IMR-90 (cell line): ENCODE results near the gene CCDC136. TPM values are rescaled to one million over a fixed set of nuclear protein-coding genes. Genes with fewer than 3 reads are reported as not detected.

ENCODE experiments used
- ATAC-seq: fragments of 200-7000 bp; cut with Tn5 transposase; 2 replicates; pipeline ENCODE4 v1.9.1; 2020; ENCODE audit warnings: low read depth, mild to moderate bottlenecking, moderate library complexity
- BruUV-seq: library from RNA; stranded (reverse); fragments of 400-500 nt; replicated peaks from 2 replicates; lab custom pipeline; 2021; lab: Mats Ljungman, UMichigan
- CTCF ChIA-PET: fragments of 300-600 bp; formaldehyde crosslinking; extraction: SDS; loops from one replicate; lab custom pipeline; 2021; ENCODE audit warnings: antibody characterized with exemption; lab: Yijun Ruan, JAX
- POLR2A ChIA-PET: fragments of 300-600 bp; sonication (Branson Sonifier 250); formaldehyde crosslinking; loops from one replicate; lab custom pipeline; 2022; ENCODE audit warnings: antibody characterized with exemption; ENCODE audit not compliant: unreplicated experiment; lab: Charles Lee
- DNase-seq: peaks from one replicate; pipeline ENCODE4 v3.0.0; 2013
- H2AFZ ChIP-seq: replicated peaks from 2 replicates; pipeline ENCODE3; 2013; ENCODE audit warnings: low read length, mild to moderate bottlenecking; ENCODE audit not compliant: poor library complexity
- H2AK5ac ChIP-seq: 2 replicates; pipeline ENCODE4 v1.6.1; 2013; ENCODE audit warnings: low read depth, low read length, inconsistent platforms
- H2AK9ac ChIP-seq: replicated peaks from 2 replicates; pipeline ENCODE3; 2013; ENCODE audit warnings: mild to moderate bottlenecking, low read depth, low read length, moderate library complexity; ENCODE audit not compliant: poor library complexity
- H2BK120ac ChIP-seq: 2 replicates; pipeline ENCODE4 v1.6.1; 2013; ENCODE audit warnings: low read depth, low read length, inconsistent platforms
- H2BK15ac ChIP-seq: 3 replicates; pipeline ENCODE4 v1.6.1; 2013; ENCODE audit warnings: low read depth, low read length, inconsistent platforms
- H2BK20ac ChIP-seq: 2 replicates; pipeline ENCODE4 v1.6.1; 2013; ENCODE audit warnings: low read depth, mild to moderate bottlenecking, inconsistent platforms, low read length, moderate library complexity
- H2BK5ac ChIP-seq: 2 replicates; pipeline ENCODE4 v1.6.1; 2013; ENCODE audit warnings: mild to moderate bottlenecking, low read depth, low read length, inconsistent platforms; ENCODE audit not compliant: poor library complexity, severe bottlenecking
- H3K14ac ChIP-seq: replicated peaks from 2 replicates; pipeline ENCODE4 v1.6.1; 2013; ENCODE audit warnings: low read depth, low read length, inconsistent platforms
- H3K18ac ChIP-seq: 2 replicates; pipeline ENCODE4 v1.6.1; 2013; ENCODE audit warnings: low read depth, low read length, control low read depth
- H3K23ac ChIP-seq: 2 replicates; pipeline ENCODE4 v1.6.1; 2013; ENCODE audit warnings: low read depth, low read length, inconsistent platforms
- H3K27ac ChIP-seq: 2 replicates; pipeline ENCODE4 v1.5.1; 2013; ENCODE audit warnings: mild to moderate bottlenecking, control low read depth, low read length; ENCODE audit not compliant: insufficient read depth
- H3K27me3 ChIP-seq: 2 replicates; pipeline ENCODE4 v1.6.1; 2013; ENCODE audit warnings: low read length; ENCODE audit not compliant: control insufficient read depth, insufficient read depth
- H3K36me3 ChIP-seq: 2 replicates; pipeline ENCODE4 v1.6.1; 2013; ENCODE audit warnings: low read length, mixed read lengths; ENCODE audit not compliant: control insufficient read depth, insufficient read depth
- H3K4ac ChIP-seq: 2 replicates; pipeline ENCODE4 v1.6.1; 2013; ENCODE audit warnings: low read depth, low read length, inconsistent platforms
- H3K4me1 ChIP-seq: 2 replicates; pipeline ENCODE4 v1.6.1; 2013; ENCODE audit warnings: low read length, mixed read lengths; ENCODE audit not compliant: control insufficient read depth, insufficient read depth
- H3K4me2 ChIP-seq: 2 replicates; pipeline ENCODE4 v1.6.1; 2013; ENCODE audit warnings: low read depth, mild to moderate bottlenecking, control low read depth, low read length, moderate library complexity
- H3K4me3 ChIP-seq: 2 replicates; pipeline ENCODE4 v1.5.1; 2013; ENCODE audit warnings: low read depth, mild to moderate bottlenecking, control low read depth, low read length, moderate library complexity; ENCODE audit not compliant: insufficient read depth
- H3K56ac ChIP-seq: 2 replicates; pipeline ENCODE4 v1.6.1; 2013; ENCODE audit warnings: low read length, inconsistent platforms; ENCODE audit not compliant: insufficient read depth; ENCODE audit errors: extremely low read depth
- H3K79me1 ChIP-seq, 2 experiments: 2 replicates each; pipeline ENCODE4 v1.6.1; 2013; ENCODE audit warnings: low read length in 2 of 2, inconsistent platforms in 1 of 2, low read depth in 1 of 2
- H3K9ac ChIP-seq: 2 replicates; pipeline ENCODE4 v1.6.1; 2013; ENCODE audit warnings: low read depth, low read length, control low read depth
- H3K9me1 ChIP-seq: 2 replicates; pipeline ENCODE4 v1.6.1; 2013; ENCODE audit warnings: low read length, inconsistent platforms; ENCODE audit not compliant: insufficient read depth
- H3K9me3 ChIP-seq: 2 replicates; pipeline ENCODE4 v1.6.1; 2013; ENCODE audit warnings: low read length; ENCODE audit not compliant: control insufficient read depth, insufficient read depth
- H4K20me1 ChIP-seq: 2 replicates; pipeline ENCODE4 v1.6.1; 2013; ENCODE audit warnings: low read length, inconsistent platforms; ENCODE audit not compliant: insufficient read depth
- H4K5ac ChIP-seq: 2 replicates; pipeline ENCODE4 v1.6.1; 2013; ENCODE audit warnings: mild to moderate bottlenecking, low read depth, low read length, control low read depth
- H4K8ac ChIP-seq, 2 experiments: 2 replicates each; pipeline ENCODE4 v1.6.1; 2013; ENCODE audit warnings: low read depth in 2 of 2, low read length in 2 of 2, control low read depth in 1 of 2, inconsistent platforms in 1 of 2
- H4K91ac ChIP-seq: 2 replicates; pipeline ENCODE4 v1.6.1; 2013; ENCODE audit warnings: low read depth, low read length, inconsistent platforms; ENCODE audit not compliant: insufficient read depth
- BHLHE40 ChIP-seq: fragments of 150-350 bp; IDR thresholded peaks from 2 replicates; pipeline ENCODE4 v1.6.1; 2016; ENCODE audit warnings: mild to moderate bottlenecking, low read depth, low read length
- CEBPB ChIP-seq: IDR thresholded peaks from 2 replicates; pipeline ENCODE4 v1.6.1; 2012; ENCODE audit warnings: low read depth, low read length, improper control_type of control experiment
- CHD1 ChIP-seq: IDR thresholded peaks from 2 replicates; pipeline ENCODE4 v1.6.1; 2012; ENCODE audit warnings: low read depth, low read length, improper control_type of control experiment
- ELK1 ChIP-seq: fragments of 150-350 bp; IDR thresholded peaks from 2 replicates; pipeline ENCODE4 v1.6.1; 2016; ENCODE audit warnings: low read depth, mild to moderate bottlenecking, low read length, moderate library complexity, borderline replicate concordance
- MAZ ChIP-seq: IDR thresholded peaks from 2 replicates; pipeline ENCODE4 v1.6.1; 2012; ENCODE audit warnings: low read depth, mild to moderate bottlenecking, low read length, improper control_type of control experiment, moderate library complexity, borderline replicate concordance
- MXI1 ChIP-seq: IDR thresholded peaks from 2 replicates; pipeline ENCODE4 v1.6.1; 2012; ENCODE audit warnings: low read depth, mild to moderate bottlenecking, low read length, moderate library complexity, borderline replicate concordance
- NFE2L2 ChIP-seq: fragments of 150-350 bp; IDR thresholded peaks from 2 replicates; pipeline ENCODE4 v1.6.1; 2016; ENCODE audit warnings: low read depth, mild to moderate bottlenecking, low read length
- POLR2A ChIP-seq: IDR thresholded peaks from 2 replicates; pipeline ENCODE4 v1.6.1; 2012; ENCODE audit warnings: mild to moderate bottlenecking, low read depth, low read length
- RAD21 ChIP-seq: IDR thresholded peaks from 2 replicates; pipeline ENCODE4 v1.6.1; 2012; ENCODE audit warnings: low read length, improper control_type of control experiment
- WGBS, 2 experiments: methylation state at CpG; one replicate each; pipeline versions ENCODE4 v1.1.5 to v1.1.7; 2013; ENCODE audit warnings: missing lambda C conversion rate in 2 of 2; ENCODE audit not compliant: insufficient read length in 1 of 2; ENCODE audit errors: extremely low coverage in 2 of 2; 5-methylcytosine and 5-hydroxymethylcytosine counted together
- dilution Hi-C: fragments of 300-500 bp; cut with HindIII; formaldehyde crosslinking; loops from one replicate; pipeline ENCODE4 v1.14.3; 2018; ENCODE audit warnings: low sequenced_read_pairs; ENCODE audit not compliant: unreplicated experiment
- in situ Hi-C: fragments of 300-500 bp; cut with MboI; formaldehyde crosslinking; loops from 3 replicates; pipeline ENCODE4 v1.14.3; 2019; ENCODE audit warnings: low sequenced_read_pairs, inconsistent platforms, mixed read lengths
- intact Hi-C: fragments of 100-400 bp; cut with micrococcal nuclease; formaldehyde crosslinking; loops from 2 replicates; pipeline ENCODE4 v1.10.0; 2022
- polyA plus RNA-seq, 3 experiments: library from polyadenylated mRNA; depleted of rRNA; stranded (reverse); fragments of >200 nt; gene quantifications; 2 replicates each; pipeline ENCODE4 v1.2.3, GENCODE V29; 2012; ENCODE audit warnings: low replicate concordance in 1 of 3
- total RNA-seq: library from RNA; depleted of rRNA; stranded (reverse); fragments of >200 nt; gene quantifications from 2 replicates; pipeline ENCODE4 v1.2.3, GENCODE V29; 2012

CCDC136 gene
- total and polyA plus RNA-seq, 2 of the 4 experiments (the other 2 are of a cell fraction), result 7.7 to 18.0 TPM

GRCh38 chr7:128827971-128828711 lies 36.4 kb downstream of the CCDC136 start:
- peak overlapping the region; percentile 19; the same call in 1 of the 2 replicates for H3K9ac ChIP-seq
- CTCF ChIA-PET, result no interaction called here

More at GRCh38 chr7:128827971-128828711, 36.4 kb downstream of the CCDC136 start:
- Histone ChIP-seq H3K4me2 (peak overlapping the region; percentile 29; the same call in 1 of the 2 replicates), H2BK20ac (peak overlapping the region; percentile 92), H4K20me1 (peaks cover 40% of the 10 kb centered on the region), H2AK5ac (peak overlapping the region; percentile 87), H3K9me1 (peaks cover 14% of the 10 kb centered on the region), H3K18ac (peak overlapping the region; percentile 6; the same call in 1 of the 2 replicates), H4K8ac (peak overlapping the region; percentile 25 to 83), H3K27ac (peak overlapping the region; percentile 81), H4K5ac (peak overlapping the region; percentile 1), H4K91ac (peak overlapping the region; percentile 93), H2BK5ac (peak overlapping the region; percentile 91), H2BK15ac (peak overlapping the region; percentile 90), H3K56ac (peak overlapping the region; percentile 76), H3K79me1 (peaks cover 0 to 32% of the 10 kb centered on the region in 2 experiments; a peak in 3 of 4 replicates), H3K4me3 (no peak overlapping the region), H2AFZ (peak overlapping the region; percentile 82), H3K27me3 (no peaks in the 10 kb centered on the region), H2AK9ac (peak overlapping the region; percentile 98), H3K9me3 (no peaks in the 10 kb centered on the region), H2BK120ac (peak overlapping the region; percentile 96), H3K36me3 (no peaks in the 10 kb centered on the region), H3K4ac (peak overlapping the region; percentile 97), H3K23ac (peak overlapping the region; percentile 88), H3K4me1 (peaks cover 26% of the 10 kb centered on the region), H3K14ac (peak overlapping the region; percentile 95)
- dilution Hi-C loops (no loop called here), intact Hi-C loops (loop anchor here (2.0 to 5.0 kb wide), 2 partner anchors 36 to 71 kb away; partner anchors contain the start of gene CCDC136), in situ Hi-C loops (no loop called here)
- POLR2A ChIA-PET, result interaction anchor here (1.0 kb wide), 1 partner anchor 10 kb away, joined by 3 read pairs; no protein-coding TSS in a partner anchor
- WGBS, 2 experiments, result 3% methylated on average over 5 of the region's 10 CpGs; no CpG with 5 or more reads in 1 of the 2 experiments
- ATAC-seq (peak; percentile 7), DNase-seq (peak; percentile 88)
- no TSS peak for BruUV-seq
- TF ChIP-seq NFE2L2 (no peak), CEBPB (0 out of 2 replicates have a peak, but pooled peaks have one; percentile 18), MAZ (peak; percentile 43; the same call in 1 of the 2 replicates), RAD21 (peak; percentile 1; the same call in 1 of the 2 replicates), CHD1 (no peak), MXI1 (no peak), POLR2A (peak; percentile 59; the same call in 1 of the 2 replicates), BHLHE40 (peak; percentile 67; the same call in 1 of the 2 replicates), ELK1 (no peak)
